Measurements from ENCODE around the gene PLTP.

The PLTP gene

DNA sequence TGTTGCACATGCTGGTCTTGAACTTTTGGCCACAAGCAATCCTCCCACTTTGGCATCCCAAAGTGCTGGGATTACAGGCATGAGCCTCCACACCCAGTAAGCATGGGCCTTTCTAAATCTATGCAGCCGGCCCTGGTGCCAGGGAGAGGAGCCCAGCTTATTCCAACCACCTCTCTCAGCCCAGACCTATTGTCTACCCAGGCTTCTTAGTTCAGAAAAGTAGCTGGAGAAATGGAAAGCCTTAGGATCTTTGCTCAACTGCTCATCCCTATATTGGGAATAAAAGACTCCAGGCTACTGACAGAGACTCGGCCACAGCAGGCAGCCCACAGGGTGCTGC lies 14.7 kb upstream of the PLTP start:
- Histone ChIP-seq H3K4me1 (ENCODE audit: control insufficient read depth in 1 of 2, insufficient read depth in 2 of 2, low read length in 2 of 2) (peaks cover 0 to 4% of the 10 kb centered on the region in 2 donors), H3K27ac (ENCODE audit: low read length) (no peak overlapping the region), H3K9me3 (ENCODE audit: control insufficient read depth in 1 of 2, low read length in 2 of 2) (no peaks in the 10 kb centered on the region), H3K27me3 (ENCODE audit: low read depth, low read length) (no peaks in the 10 kb centered on the region), H3K36me3 (ENCODE audit: control insufficient read depth in 1 of 2, insufficient read depth in 2 of 2, low read length in 2 of 2) (no peaks in the 10 kb centered on the region), H3K4me3 (ENCODE audit: low read depth in 1 of 2, low read length in 2 of 2) (no peak overlapping the region)

DNA sequence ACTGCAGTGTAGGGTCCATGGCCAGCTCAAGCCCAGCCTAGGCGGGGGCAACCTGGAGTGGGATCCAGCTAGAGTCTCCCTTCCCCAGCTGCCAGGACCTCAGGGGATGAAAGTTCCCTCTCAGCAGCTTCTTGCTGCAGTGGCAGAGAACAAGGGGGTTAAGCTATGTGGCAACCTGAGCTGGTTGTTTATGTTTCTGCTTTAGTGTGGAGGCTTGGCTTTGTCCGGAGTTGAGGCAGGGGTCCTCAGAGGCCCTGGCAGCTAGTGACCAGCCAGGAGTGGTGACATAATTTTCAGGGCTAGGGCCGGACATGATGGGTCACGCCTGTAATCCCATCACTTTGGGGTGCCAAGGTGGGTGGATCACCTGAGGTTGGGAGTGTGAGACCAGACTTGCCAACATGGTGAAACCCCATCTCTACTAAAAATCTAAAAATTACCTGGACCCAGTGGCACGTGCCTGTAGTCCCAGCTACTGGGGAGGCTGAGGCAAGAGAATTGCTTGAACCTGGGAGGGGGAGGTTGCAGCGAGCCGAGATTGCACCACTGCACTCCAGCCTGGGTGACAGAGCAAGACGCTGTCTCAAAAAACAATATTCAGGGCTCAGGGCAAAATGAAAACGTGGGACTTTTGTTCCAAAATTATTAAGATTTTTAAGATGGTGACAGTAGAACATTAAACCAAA lies 14.0 kb upstream of the PLTP start:
- no peaks in the 10 kb centered on the region for H3K9me3 ChIP-seq (ENCODE audit: control insufficient read depth in 1 of 2, low read length in 2 of 2)
- H3K4me3 ChIP-seq (ENCODE audit: low read depth in 1 of 2, low read length in 2 of 2) = no peak overlapping the region
- no peak overlapping the region for H3K27ac ChIP-seq (ENCODE audit: low read length)
- no peaks in the 10 kb centered on the region for H3K36me3 ChIP-seq (ENCODE audit: control insufficient read depth in 1 of 2, insufficient read depth in 2 of 2, low read length in 2 of 2)
- no peaks in the 10 kb centered on the region for H3K27me3 ChIP-seq (ENCODE audit: low read depth, low read length)
- peaks cover 0 to 4% of the 10 kb centered on the region in 2 donors for H3K4me1 ChIP-seq (ENCODE audit: control insufficient read depth in 1 of 2, insufficient read depth in 2 of 2, low read length in 2 of 2)

GRCh38 chr20:45924391-45925261 lies 12.7 kb upstream of the PLTP start:
- Histone ChIP-seq H3K9me3 (ENCODE audit: control insufficient read depth in 1 of 2, low read length in 2 of 2) (no peaks in the 10 kb centered on the region), H3K4me1 (ENCODE audit: control insufficient read depth in 1 of 2, insufficient read depth in 2 of 2, low read length in 2 of 2) (peaks cover 2 to 11% of the 10 kb centered on the region in 2 donors), H3K27ac (ENCODE audit: low read length) (peak overlapping the region; percentile 19), H3K36me3 (ENCODE audit: control insufficient read depth in 1 of 2, insufficient read depth in 2 of 2, low read length in 2 of 2) (no peaks in the 10 kb centered on the region), H3K27me3 (ENCODE audit: low read depth, low read length) (no peaks in the 10 kb centered on the region), H3K4me3 (ENCODE audit: low read depth in 1 of 2, low read length in 2 of 2) (no peak overlapping the region)

- Histone ChIP-seq H3K4me1 (ENCODE audit: control insufficient read depth in 1 of 2, insufficient read depth in 2 of 2, low read length in 2 of 2) (peaks cover 5 to 23% of the 10 kb centered on the region in 2 donors), H3K36me3 (ENCODE audit: control insufficient read depth in 1 of 2, insufficient read depth in 2 of 2, low read length in 2 of 2) (no peaks in the 10 kb centered on the region), H3K4me3 (ENCODE audit: low read depth in 1 of 2, low read length in 2 of 2) (no peak overlapping the region), H3K27me3 (ENCODE audit: low read depth, low read length) (no peaks in the 10 kb centered on the region), H3K9me3 (ENCODE audit: control insufficient read depth in 1 of 2, low read length in 2 of 2) (no peaks in the 10 kb centered on the region), H3K27ac (ENCODE audit: low read length) (no peak overlapping the region)
Measured at GRCh38 chr20:45921337-45922189, 9.6 kb upstream of the PLTP start.

DNA sequence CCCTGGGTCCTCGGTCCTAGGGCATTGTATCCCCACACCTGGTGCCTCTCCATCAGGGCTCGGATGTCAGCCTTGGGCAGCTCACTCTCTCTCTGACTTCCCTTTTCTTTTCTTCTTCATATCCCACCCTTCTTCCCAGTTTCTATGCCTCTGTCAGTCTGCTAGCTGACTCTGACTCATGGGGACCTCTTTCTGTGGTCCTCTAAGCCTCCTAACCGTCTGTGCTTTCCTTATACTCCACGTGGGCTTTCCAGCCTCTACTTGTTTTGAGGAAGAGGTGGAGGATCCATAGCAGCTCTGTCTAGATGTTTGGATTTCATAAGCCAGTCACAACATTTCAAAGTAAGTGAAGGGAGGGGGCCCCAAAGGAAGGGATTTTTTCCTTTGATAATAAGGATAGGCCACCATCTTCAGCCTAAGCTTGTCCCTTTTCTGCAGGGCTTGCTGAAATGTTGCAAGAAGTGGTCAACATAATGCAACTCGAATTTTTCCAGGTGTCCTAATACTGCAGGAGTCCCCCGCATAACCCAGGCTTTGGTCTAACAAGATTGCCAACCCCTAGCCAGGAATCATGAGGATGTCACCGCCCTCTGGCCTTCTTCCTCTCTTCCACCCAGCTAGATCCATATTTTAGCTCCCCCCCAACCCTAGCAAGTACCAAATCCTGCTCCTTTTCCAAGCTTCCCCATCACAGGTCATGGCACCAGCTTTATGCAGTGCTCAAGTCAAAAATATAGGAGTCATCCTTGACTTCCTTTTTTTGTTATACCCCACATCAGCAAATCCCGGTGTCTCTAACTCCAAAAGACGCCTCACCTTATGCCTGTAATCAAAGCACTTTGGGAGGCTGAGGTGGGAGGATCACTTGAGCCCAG lies 8.7 kb upstream of the PLTP start:
- Histone ChIP-seq H3K4me3 (ENCODE audit: low read depth in 1 of 2, low read length in 2 of 2) (no peak overlapping the region), H3K27me3 (ENCODE audit: low read depth, low read length) (no peaks in the 10 kb centered on the region), H3K9me3 (ENCODE audit: control insufficient read depth in 1 of 2, low read length in 2 of 2) (no peaks in the 10 kb centered on the region), H3K4me1 (ENCODE audit: control insufficient read depth in 1 of 2, insufficient read depth in 2 of 2, low read length in 2 of 2) (peaks cover 5 to 23% of the 10 kb centered on the region in 2 donors), H3K36me3 (ENCODE audit: control insufficient read depth in 1 of 2, insufficient read depth in 2 of 2, low read length in 2 of 2) (no peaks in the 10 kb centered on the region), H3K27ac (ENCODE audit: low read length) (peak overlapping the region; percentile 36)

GRCh38 chr20:45919542-45920399 lies 7.8 kb upstream of the PLTP start:
- Histone ChIP-seq H3K27me3 (ENCODE audit: low read depth, low read length) (no peaks in the 10 kb centered on the region), H3K4me1 (ENCODE audit: control insufficient read depth in 1 of 2, insufficient read depth in 2 of 2, low read length in 2 of 2) (peaks cover 5 to 23% of the 10 kb centered on the region in 2 donors), H3K4me3 (ENCODE audit: low read depth in 1 of 2, low read length in 2 of 2) (no peak overlapping the region)

GRCh38 chr20:45918779-45919537 lies 7.0 kb upstream of the PLTP start:
- peak overlapping the region; percentile 58 for H3K27ac ChIP-seq (ENCODE audit: low read length)
- peaks cover 5 to 19% of the 10 kb centered on the region in 2 donors for H3K4me1 ChIP-seq (ENCODE audit: control insufficient read depth in 1 of 2, insufficient read depth in 2 of 2, low read length in 2 of 2)
- no peaks in the 10 kb centered on the region for H3K9me3 ChIP-seq (ENCODE audit: control insufficient read depth in 1 of 2, low read length in 2 of 2)
- H3K27me3 ChIP-seq (ENCODE audit: low read depth, low read length) = no peaks in the 10 kb centered on the region
- no peaks in the 10 kb centered on the region for H3K36me3 ChIP-seq (ENCODE audit: control insufficient read depth in 1 of 2, insufficient read depth in 2 of 2, low read length in 2 of 2)
- H3K4me3 ChIP-seq (ENCODE audit: low read depth in 1 of 2, low read length in 2 of 2) = no peak overlapping the region

More at GRCh38 chr20:45919542-45920399, 7.8 kb upstream of the PLTP start:
- Histone ChIP-seq H3K9me3 (ENCODE audit: control insufficient read depth in 1 of 2, low read length in 2 of 2) (no peaks in the 10 kb centered on the region), H3K36me3 (ENCODE audit: control insufficient read depth in 1 of 2, insufficient read depth in 2 of 2, low read length in 2 of 2) (no peaks in the 10 kb centered on the region), H3K27ac (ENCODE audit: low read length) (peak overlapping the region; percentile 36)

DNA sequence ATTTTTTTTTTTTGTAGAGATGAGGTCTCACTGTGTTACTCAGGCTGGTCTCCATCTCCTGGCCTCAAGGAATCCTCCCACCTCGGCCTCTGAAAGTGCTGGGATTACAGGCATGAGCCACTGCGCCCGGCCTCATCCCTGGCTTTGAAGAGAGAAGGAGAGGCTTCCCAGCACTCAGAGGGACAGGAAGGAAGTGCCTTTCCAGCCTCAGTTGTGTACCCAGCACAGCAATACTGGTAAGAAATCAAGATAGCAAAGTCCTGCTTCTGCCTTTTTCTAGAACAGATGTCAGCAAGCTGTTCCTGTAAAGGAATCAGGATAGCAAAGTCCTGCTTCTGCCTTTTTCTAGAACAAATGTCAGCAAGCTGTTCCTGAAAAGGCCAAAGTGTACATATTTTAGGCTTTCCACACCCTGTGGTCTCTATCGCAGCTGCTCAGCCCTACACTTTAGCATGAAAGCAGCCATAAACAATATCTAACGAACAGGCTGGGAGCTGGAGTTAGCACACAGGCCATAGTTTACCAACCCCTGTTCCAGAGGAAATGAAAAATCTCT lies 6.3 kb upstream of the PLTP start:
- peaks cover 5 to 19% of the 10 kb centered on the region in 2 donors for H3K4me1 ChIP-seq (ENCODE audit: control insufficient read depth in 1 of 2, insufficient read depth in 2 of 2, low read length in 2 of 2)
- peak overlapping the region; percentile 58 for H3K27ac ChIP-seq (ENCODE audit: low read length)
- H3K27me3 ChIP-seq (ENCODE audit: low read depth, low read length) = no peaks in the 10 kb centered on the region
- H3K9me3 ChIP-seq (ENCODE audit: control insufficient read depth in 1 of 2, low read length in 2 of 2) = no peaks in the 10 kb centered on the region
- H3K36me3 ChIP-seq (ENCODE audit: control insufficient read depth in 1 of 2, insufficient read depth in 2 of 2, low read length in 2 of 2) = no peaks in the 10 kb centered on the region
- H3K4me3 ChIP-seq (ENCODE audit: low read depth in 1 of 2, low read length in 2 of 2) = no peak overlapping the region

GRCh38 chr20:45917790-45918141 lies 5.8 kb upstream of the PLTP start:
- H3K36me3 ChIP-seq (ENCODE audit: control insufficient read depth in 1 of 2, insufficient read depth in 2 of 2, low read length in 2 of 2) = no peaks in the 10 kb centered on the region
- H3K27ac ChIP-seq (ENCODE audit: low read length) = no peak overlapping the region
- H3K9me3 ChIP-seq (ENCODE audit: control insufficient read depth in 1 of 2, low read length in 2 of 2) = no peaks in the 10 kb centered on the region
- H3K4me3 ChIP-seq (ENCODE audit: low read depth in 1 of 2, low read length in 2 of 2) = no peak overlapping the region
- H3K4me1 ChIP-seq (ENCODE audit: control insufficient read depth in 1 of 2, insufficient read depth in 2 of 2, low read length in 2 of 2) = peaks cover 5 to 19% of the 10 kb centered on the region in 2 donors
- H3K27me3 ChIP-seq (ENCODE audit: low read depth, low read length) = no peaks in the 10 kb centered on the region
